H1 (cell line): Measurements from ENCODE around the gene GCSH. TPM values are rescaled to one million over a fixed set of nuclear protein-coding genes. Genes with fewer than 3 reads are reported as not detected.
A peak's percentile ranks its signal among the peaks of the same experiment; 100 is the strongest.

Experiments used
- CTCF ChIA-PET: fragments of 300-600 bp; sonication (Branson Sonifier 250); formaldehyde crosslinking; loops from one replicate; lab custom pipeline; 2021; ENCODE audit not compliant: partially characterized antibody; lab: Charles Lee
- POLR2A ChIA-PET: fragments of 300-600 bp; sonication (Branson Sonifier 250); formaldehyde crosslinking; loops from one replicate; lab custom pipeline; 2021; ENCODE audit warnings: inconsistent platforms; ENCODE audit not compliant: partially characterized antibody; lab: Charles Lee
- DNase-seq, 2 experiments: peaks; one replicate each; pipeline versions ENCODE4 v3.0.0 to v3.0.0-alpha.2; 2010 to 2022; ENCODE audit warnings: low spot score in 2 of 2, low read depth in 1 of 2, mixed read lengths in 1 of 2
- FAIRE-seq: peaks from 2 replicates; lab custom pipeline; 2011; peaks lifted over from hg19 to GRCh38; lab: Jason Lieb, UNC
- H2AFZ ChIP-seq: 2 replicates; pipeline ENCODE4 v1.8.1; 2012; ENCODE audit warnings: low read length, inconsistent platforms
- H2AK5ac ChIP-seq: 2 replicates; pipeline ENCODE4 v1.6.1; 2013; ENCODE audit warnings: low read depth, low read length
- H2BK120ac ChIP-seq: replicated peaks from 2 replicates; pipeline ENCODE3; 2013; ENCODE audit warnings: low read depth, low read length, inconsistent platforms
- H2BK12ac ChIP-seq: 2 replicates; pipeline ENCODE4 v1.6.1; 2013; ENCODE audit warnings: low read depth, low read length
- H2BK15ac ChIP-seq: 2 replicates; pipeline ENCODE4 v1.6.1; 2013; ENCODE audit warnings: low read length
- H2BK20ac ChIP-seq: 2 replicates; pipeline ENCODE4 v1.6.1; 2013; ENCODE audit warnings: low read length
- H2BK5ac ChIP-seq: 2 replicates; pipeline ENCODE4 v1.6.1; 2013; ENCODE audit warnings: low read depth, low read length
- H3K14ac ChIP-seq: 2 replicates; pipeline ENCODE4 v1.6.1; 2013; ENCODE audit warnings: inconsistent platforms; ENCODE audit not compliant: insufficient read length
- H3K18ac ChIP-seq: 2 replicates; pipeline ENCODE4 v1.6.1; 2013; ENCODE audit warnings: low read length; ENCODE audit errors: extremely low read depth
- H3K23ac ChIP-seq: 2 replicates; pipeline ENCODE4 v1.6.1; 2013; ENCODE audit warnings: inconsistent platforms; ENCODE audit not compliant: insufficient read length
- H3K23me2 ChIP-seq: 2 replicates; pipeline ENCODE4 v1.6.1; 2013; ENCODE audit warnings: low read depth, low read length
- H3K27ac ChIP-seq: 2 replicates; pipeline ENCODE4 v1.6.1; 2011; ENCODE audit warnings: low read depth, low read length, inconsistent platforms
- H3K27me3 ChIP-seq, 4 experiments: replicated peaks in 1 of 4; 1 replicate in 1 of 4; 2 replicates in 3 of 4; pipeline versions ENCODE4 v1.6.1 to v1.8.1; 2011 to 2013; ENCODE audit warnings: low read length in 3 of 4, mild to moderate bottlenecking in 3 of 4, inconsistent platforms in 2 of 4, mixed read lengths in 2 of 4, moderate library complexity in 1 of 4; ENCODE audit not compliant: control insufficient read depth in 3 of 4, insufficient read depth in 3 of 4; ENCODE audit errors: extremely low read depth in 1 of 4
- H3K36me3 ChIP-seq, 4 experiments: 2 replicates each; pipeline versions ENCODE4 v1.6.1 to v1.8.1; 2011 to 2013; ENCODE audit warnings: mild to moderate bottlenecking in 4 of 4, low read length in 3 of 4, moderate library complexity in 2 of 4, control low read depth in 1 of 4, inconsistent platforms in 1 of 4; ENCODE audit not compliant: insufficient read depth in 4 of 4, control insufficient read depth in 2 of 4
- H3K4ac ChIP-seq: replicated peaks from 2 replicates; pipeline ENCODE3; 2013; ENCODE audit warnings: low read length, low read depth, mixed read lengths, inconsistent platforms; ENCODE audit not compliant: insufficient read length
- H3K4me1 ChIP-seq, 4 experiments: replicated peaks in 1 of 4; 1 replicate in 1 of 4; 2 replicates in 3 of 4; pipeline versions ENCODE4 v1.6.1 to v1.8.1; 2011 to 2013; ENCODE audit warnings: low read length in 3 of 4, inconsistent platforms in 2 of 4, mixed read lengths in 1 of 4; ENCODE audit not compliant: insufficient read depth in 4 of 4, control insufficient read depth in 3 of 4
- H3K4me2 ChIP-seq, 2 experiments: 2 replicates each; pipeline versions ENCODE4 v1.6.1 to v1.8.1; 2011 to 2013; ENCODE audit warnings: low read depth in 2 of 2, low read length in 2 of 2, control low read depth in 1 of 2, inconsistent platforms in 1 of 2, mild to moderate bottlenecking in 1 of 2; ENCODE audit not compliant: insufficient read depth in 1 of 2
- H3K4me3 ChIP-seq, 4 experiments: fragments of 200-600, 300-600 bp in 1 of 4; sonication (generic), shearing (Covaris generic), sonication (Bioruptor Twin) in 1 of 4; 2 replicates each; pipeline versions ENCODE4 v1.5.1 to v1.8.1; 2011 to 2016; ENCODE audit warnings: low read length in 4 of 4, low read depth in 3 of 4, control low read depth in 2 of 4, inconsistent platforms in 2 of 4, mild to moderate bottlenecking in 2 of 4, mixed read lengths in 1 of 4, moderate library complexity in 1 of 4; ENCODE audit not compliant: insufficient read depth in 2 of 4; ENCODE audit errors: extremely low read depth in 1 of 4
- H3K56ac ChIP-seq: replicated peaks from 2 replicates; pipeline ENCODE3; 2013; ENCODE audit warnings: low read depth, mild to moderate bottlenecking, mixed read lengths, low read length, inconsistent platforms; ENCODE audit not compliant: insufficient read length
- H3K79me1 ChIP-seq: 2 replicates; pipeline ENCODE4 v1.6.1; 2013; ENCODE audit warnings: low read depth, low read length, control low read depth
- H3K79me2 ChIP-seq, 2 experiments: 2 replicates each; pipeline versions ENCODE4 v1.6.1 to v1.8.1; 2012 to 2013; ENCODE audit warnings: low read length in 2 of 2, mild to moderate bottlenecking in 2 of 2, inconsistent platforms in 1 of 2; ENCODE audit not compliant: insufficient read depth in 2 of 2, control insufficient read depth in 1 of 2
- H3K9ac ChIP-seq, 4 experiments: replicated peaks in 1 of 4; 1 replicate in 1 of 4; 2 replicates in 3 of 4; pipeline versions ENCODE4 v1.6.1 to v1.8.1; 2011 to 2013; ENCODE audit warnings: low read depth in 3 of 4, low read length in 3 of 4, control low read depth in 2 of 4, mild to moderate bottlenecking in 2 of 4, moderate library complexity in 2 of 4, inconsistent platforms in 1 of 4; ENCODE audit errors: extremely low read depth in 1 of 4
- H3K9me3 ChIP-seq, 2 experiments: 2 replicates each; pipeline versions ENCODE4 v1.6.1 to v1.8.1; 2012 to 2013; ENCODE audit warnings: mild to moderate bottlenecking in 2 of 2, moderate library complexity in 2 of 2, control low read depth in 1 of 2, inconsistent platforms in 1 of 2, low read depth in 1 of 2, low read length in 1 of 2, mixed read lengths in 1 of 2; ENCODE audit not compliant: insufficient read depth in 2 of 2
- H4K20me1 ChIP-seq, 2 experiments: replicated peaks in 1 of 2; 2 replicates each; pipeline versions ENCODE3 to v1.8.1; 2011 to 2013; ENCODE audit warnings: inconsistent platforms in 2 of 2, low read length in 2 of 2, mild to moderate bottlenecking in 1 of 2; ENCODE audit not compliant: insufficient read depth in 2 of 2, control insufficient read depth in 1 of 2
- H4K5ac ChIP-seq: 2 replicates; pipeline ENCODE4 v1.6.1; 2013; ENCODE audit warnings: low read length, low read depth, mixed read lengths, inconsistent platforms; ENCODE audit not compliant: insufficient read length
- H4K8ac ChIP-seq: 2 replicates; pipeline ENCODE4 v1.8.0; 2013; ENCODE audit warnings: mild to moderate bottlenecking, moderate library complexity, low read length, inconsistent platforms; ENCODE audit not compliant: insufficient read depth; ENCODE audit errors: extremely low read depth
- H4K91ac ChIP-seq: replicated peaks from 2 replicates; pipeline ENCODE3; 2013; ENCODE audit warnings: low read length, mixed read lengths, inconsistent platforms; ENCODE audit not compliant: insufficient read length
- BCL11A ChIP-seq, 2 experiments: IDR thresholded peaks; one replicate each; pipeline ENCODE4 v1.6.1; 2011; ENCODE audit warnings: low read depth in 2 of 2, low read length in 2 of 2, mild to moderate bottlenecking in 2 of 2
- CBX5 ChIP-seq: fragments of 300-800, 300-1000 bp; sonication (generic); IDR thresholded peaks from 2 replicates; pipeline ENCODE4 v1.7.1; 2016; ENCODE audit warnings: antibody characterized with exemption, low read length, low read depth
- CREB1 ChIP-seq: IDR thresholded peaks from 2 replicates; pipeline ENCODE4 v1.6.1; 2012; ENCODE audit warnings: inconsistent platforms
- EGR1 ChIP-seq: IDR thresholded peaks from 2 replicates; pipeline ENCODE4 v1.6.1; 2011; ENCODE audit warnings: low read depth, low read length, borderline replicate concordance
- JUN ChIP-seq: IDR thresholded peaks from 2 replicates; pipeline ENCODE4 v1.6.1; 2011; ENCODE audit warnings: low read depth, mild to moderate bottlenecking, improper control_type of control experiment, low read length
- JUND ChIP-seq: IDR thresholded peaks from 2 replicates; pipeline ENCODE4 v1.6.1; 2011; ENCODE audit warnings: mild to moderate bottlenecking, improper control_type of control experiment, low read length
- NANOG ChIP-seq: IDR thresholded peaks from 2 replicates; pipeline ENCODE4 v1.6.1; 2011; ENCODE audit warnings: low read length, low read depth, mild to moderate bottlenecking, inconsistent platforms; ENCODE audit not compliant: insufficient read depth, poor library complexity, severe bottlenecking
- NRF1 ChIP-seq: IDR thresholded peaks from 2 replicates; pipeline ENCODE4 v1.6.1; 2011; ENCODE audit warnings: mild to moderate bottlenecking, low read depth, low read length, improper control_type of control experiment
- TBP ChIP-seq: IDR thresholded peaks from 2 replicates; pipeline ENCODE4 v1.6.1; 2011; ENCODE audit warnings: low read depth, low read length, improper control_type of control experiment
- WGBS, 2 experiments: shearing (Covaris generic) in 1 of 2; methylation state at CpG; one replicate each; pipeline versions ENCODE4 v1.1.6 to v1.1.7; 2013 to 2015; ENCODE audit warnings: low lambda C conversion rate in 2 of 2, mixed read lengths in 2 of 2, inconsistent platforms in 1 of 2, low coverage in 1 of 2, missing lambda C conversion rate in 1 of 2; ENCODE audit not compliant: insufficient replicate concordance in 2 of 2, insufficient coverage in 1 of 2, insufficient read length in 1 of 2; ENCODE audit errors: extremely low coverage in 1 of 2, missing lambda C conversion rate in 1 of 2; 5-methylcytosine and 5-hydroxymethylcytosine counted together
- polyA plus RNA-seq, 7 experiments: library from polyadenylated mRNA; depleted of rRNA in 3 of 7; stranded (reverse) in 5 of 7; unstranded in 2 of 7; fragments of >200 nt in 5 of 7; fragments of 200-250 nt in 2 of 7; gene quantifications; 1 replicate in 5 of 7; 2 replicates in 1 of 7; 4 replicates in 1 of 7; pipeline versions ENCODE4 v1.2.1 to v1.2.3, GENCODE V29; 2011 to 2013; ENCODE audit warnings: missing spikeins in 2 of 7, mixed read lengths in 2 of 7
- total RNA-seq: library from RNA; stranded (reverse); fragmentation: NEBNext Ultra II Directional; extraction: Animal tissue kit (Norgen Biotek cat#: 25700); gene quantifications from 2 replicates; pipeline ENCODE4 v1.2.1, GENCODE V29; 2021

The GCSH gene
- total and polyA plus RNA-seq, 2 of the 8 experiments (the other 6 are each of a cell fraction or from before 2014, with no cell fraction given), result 28.2 to 108 TPM

DNA sequence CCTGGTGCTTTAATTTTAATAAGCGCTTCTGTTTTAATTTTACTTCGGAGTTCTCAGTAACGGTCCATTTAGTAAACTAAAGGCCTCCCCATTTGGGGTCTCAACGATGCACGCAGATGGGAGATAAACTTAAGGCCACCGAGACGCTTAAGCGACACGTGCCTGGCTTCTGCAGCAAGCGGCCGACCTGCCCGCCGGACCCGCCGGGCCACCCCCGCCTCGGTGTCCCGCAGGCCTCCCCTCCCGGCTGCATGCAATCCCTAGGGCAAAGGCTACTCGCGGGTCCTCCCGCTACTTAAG lies 592 bp downstream of the GCSH start:
- Histone ChIP-seq H3K27me3 (no peaks in the 10 kb centered on the region), H2BK12ac (no peak overlapping the region), H2BK120ac (no peak overlapping the region), H2AK5ac (no peak overlapping the region), H3K9ac (peak overlapping the region; percentile 58 to 85 (median 76)), H3K14ac (no peak overlapping the region), H3K18ac (no peak overlapping the region), H3K4me1 (no peaks in the 10 kb centered on the region), H3K9me3 (no peaks in the 10 kb centered on the region), H3K36me3 (peaks cover 0 to 10% (median 0%) of the 10 kb centered on the region in 4 experiments; a peak in 1 of 8 replicates), H2AFZ (no peak overlapping the region), H2BK15ac (no peak overlapping the region), H2BK20ac (no peak overlapping the region), H3K4me3 (peak overlapping the region; percentile 64 to 93 (median 76)), H3K23me2 (0 out of 2 replicates have a peak, but pooled peaks cover 3% of the 10 kb centered on the region), H3K27ac (peak overlapping the region; percentile 39; the same call in 1 of the 2 replicates), H3K23ac (no peak overlapping the region), H4K20me1 (no peaks in the 10 kb centered on the region), H3K4me2 (peak overlapping the region; percentile 62 to 65), H3K79me2 (peaks cover 5 to 43% of the 10 kb centered on the region in 2 experiments), H3K56ac (peak overlapping the region; percentile 78), H4K5ac (peak overlapping the region; percentile 56), H2BK5ac (peak overlapping the region; percentile 52; the same call in 1 of the 2 replicates), H4K8ac (peak overlapping the region; percentile 71), H4K91ac (peak overlapping the region; percentile 55), H3K79me1 (peaks cover 2% of the 10 kb centered on the region; the same call in 1 of the 2 replicates), H3K4ac (peak overlapping the region; percentile 69)
- no peak for DNase-seq
- CTCF ChIA-PET, result no interaction called here
- no peak for FAIRE-seq
- POLR2A ChIA-PET, result interaction anchor here (1.0 to 1.6 kb wide), 2 partner anchors 19 to 48 kb away, joined by 3 to 4 read pairs; partner anchors contain the start of gene C16orf46
- TF ChIP-seq EGR1 (no peak), JUN (no peak), NANOG (no peak), CREB1 (no peak), TBP (no peak), JUND (no peak), CBX5 (no peak), BCL11A (IDR thresholded peaks at IDR 0.05; ENCODE audit: low read depth in 2 of 2, low read length in 2 of 2) (no peak), NRF1 (no peak)
- 4% methylated on average over 19 of the region's 22 CpGs; no CpG with 5 or more reads in 1 of the 2 experiments for WGBS, 2 experiments
